ENCODE measurements around the gene ATP2C2.

The ATP2C2 gene

DNA sequence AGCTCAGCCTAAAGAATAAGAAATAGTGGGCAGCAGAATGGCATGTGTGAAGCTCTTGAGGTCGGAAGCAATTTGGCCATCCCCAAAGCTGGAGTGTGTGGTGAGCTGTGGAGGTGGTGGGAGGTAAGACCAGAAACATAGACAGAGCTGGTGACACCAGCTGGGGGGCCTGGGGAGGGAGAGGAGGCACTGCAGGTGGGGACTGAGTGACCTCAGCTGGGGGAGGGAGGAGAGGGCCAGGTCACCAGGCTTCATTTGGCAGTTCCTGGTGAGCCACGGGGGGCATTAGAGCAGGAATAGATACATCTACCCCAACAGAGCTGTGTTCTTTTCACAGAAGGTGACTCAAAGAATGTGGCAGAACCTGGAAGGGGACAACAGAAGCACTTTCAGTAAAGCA lies 41.8 kb upstream of the ATP2C2 start:
- TF ChIP-seq GABPA (IDR thresholded peaks at IDR 0.05; ENCODE audit: low read depth) (no peak), POLR2AphosphoS5 (IDR thresholded peaks at IDR 0.05; ENCODE audit: low read depth) (no peak), SPI1 (IDR thresholded peaks at IDR 0.05; ENCODE audit: borderline replicate concordance, low read depth) (no peak)
- TF ChIP-seq, protein P1, sequence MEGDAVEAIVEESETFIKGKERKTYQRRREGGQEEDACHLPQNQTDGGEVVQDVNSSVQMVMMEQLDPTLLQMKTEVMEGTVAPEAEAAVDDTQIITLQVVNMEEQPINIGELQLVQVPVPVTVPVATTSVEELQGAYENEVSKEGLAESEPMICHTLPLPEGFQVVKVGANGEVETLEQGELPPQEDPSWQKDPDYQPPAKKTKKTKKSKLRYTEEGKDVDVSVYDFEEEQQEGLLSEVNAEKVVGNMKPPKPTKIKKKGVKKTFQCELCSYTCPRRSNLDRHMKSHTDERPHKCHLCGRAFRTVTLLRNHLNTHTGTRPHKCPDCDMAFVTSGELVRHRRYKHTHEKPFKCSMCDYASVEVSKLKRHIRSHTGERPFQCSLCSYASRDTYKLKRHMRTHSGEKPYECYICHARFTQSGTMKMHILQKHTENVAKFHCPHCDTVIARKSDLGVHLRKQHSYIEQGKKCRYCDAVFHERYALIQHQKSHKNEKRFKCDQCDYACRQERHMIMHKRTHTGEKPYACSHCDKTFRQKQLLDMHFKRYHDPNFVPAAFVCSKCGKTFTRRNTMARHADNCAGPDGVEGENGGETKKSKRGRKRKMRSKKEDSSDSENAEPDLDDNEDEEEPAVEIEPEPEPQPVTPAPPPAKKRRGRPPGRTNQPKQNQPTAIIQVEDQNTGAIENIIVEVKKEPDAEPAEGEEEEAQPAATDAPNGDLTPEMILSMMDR (IDR thresholded peaks at IDR 0.05; ENCODE audit: insufficient read depth, low read length): no peak
- TF ChIP-seq, protein P2, sequence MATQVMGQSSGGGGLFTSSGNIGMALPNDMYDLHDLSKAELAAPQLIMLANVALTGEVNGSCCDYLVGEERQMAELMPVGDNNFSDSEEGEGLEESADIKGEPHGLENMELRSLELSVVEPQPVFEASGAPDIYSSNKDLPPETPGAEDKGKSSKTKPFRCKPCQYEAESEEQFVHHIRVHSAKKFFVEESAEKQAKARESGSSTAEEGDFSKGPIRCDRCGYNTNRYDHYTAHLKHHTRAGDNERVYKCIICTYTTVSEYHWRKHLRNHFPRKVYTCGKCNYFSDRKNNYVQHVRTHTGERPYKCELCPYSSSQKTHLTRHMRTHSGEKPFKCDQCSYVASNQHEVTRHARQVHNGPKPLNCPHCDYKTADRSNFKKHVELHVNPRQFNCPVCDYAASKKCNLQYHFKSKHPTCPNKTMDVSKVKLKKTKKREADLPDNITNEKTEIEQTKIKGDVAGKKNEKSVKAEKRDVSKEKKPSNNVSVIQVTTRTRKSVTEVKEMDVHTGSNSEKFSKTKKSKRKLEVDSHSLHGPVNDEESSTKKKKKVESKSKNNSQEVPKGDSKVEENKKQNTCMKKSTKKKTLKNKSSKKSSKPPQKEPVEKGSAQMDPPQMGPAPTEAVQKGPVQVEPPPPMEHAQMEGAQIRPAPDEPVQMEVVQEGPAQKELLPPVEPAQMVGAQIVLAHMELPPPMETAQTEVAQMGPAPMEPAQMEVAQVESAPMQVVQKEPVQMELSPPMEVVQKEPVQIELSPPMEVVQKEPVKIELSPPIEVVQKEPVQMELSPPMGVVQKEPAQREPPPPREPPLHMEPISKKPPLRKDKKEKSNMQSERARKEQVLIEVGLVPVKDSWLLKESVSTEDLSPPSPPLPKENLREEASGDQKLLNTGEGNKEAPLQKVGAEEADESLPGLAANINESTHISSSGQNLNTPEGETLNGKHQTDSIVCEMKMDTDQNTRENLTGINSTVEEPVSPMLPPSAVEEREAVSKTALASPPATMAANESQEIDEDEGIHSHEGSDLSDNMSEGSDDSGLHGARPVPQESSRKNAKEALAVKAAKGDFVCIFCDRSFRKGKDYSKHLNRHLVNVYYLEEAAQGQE (IDR thresholded peaks at IDR 0.05; ENCODE audit: insufficient replicate concordance, low read depth): no peak
- H3K27ac ChIP-seq (replicated peaks): no peak overlapping the region
- no peaks in the 10 kb centered on the region for H3K27me3 ChIP-seq (ENCODE audit: insufficient read depth, poor library complexity, severe bottlenecking)
- H3K4me3 ChIP-seq (replicated peaks; ENCODE audit: insufficient read depth, low read length): no peak overlapping the region
- no peak for DNase-seq (ENCODE audit: low read depth in 1 of 2, low spot score in 1 of 2)

DNA sequence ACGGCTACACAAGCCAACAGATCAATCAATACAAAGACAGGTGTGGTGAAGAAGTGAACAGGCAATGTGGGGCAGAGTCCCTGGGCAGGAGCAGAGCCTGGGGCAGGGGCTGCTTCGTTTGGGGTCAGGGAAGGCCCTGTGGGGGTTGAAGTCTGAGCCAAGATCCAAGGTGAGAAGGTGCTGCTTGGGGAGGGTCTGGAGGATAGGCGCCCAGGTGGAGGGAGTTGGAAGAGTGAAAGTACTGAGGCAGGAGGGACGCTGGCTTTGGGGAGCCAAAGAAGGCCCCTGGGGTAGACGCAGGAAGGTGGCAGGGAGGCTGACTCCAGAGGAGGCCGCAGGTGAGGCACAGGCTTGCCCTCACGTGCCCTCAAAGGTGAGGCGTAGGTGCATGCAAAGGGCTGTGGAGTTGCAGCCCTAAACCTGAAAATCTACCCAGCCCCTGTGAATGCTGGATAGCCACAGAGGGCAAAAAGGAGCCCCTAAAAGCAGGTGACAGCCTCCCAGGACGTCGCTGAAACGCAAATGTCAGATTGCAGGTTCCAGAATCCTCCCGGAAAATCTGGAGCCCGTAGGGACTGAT lies 40.3 kb upstream of the ATP2C2 start:
- Histone ChIP-seq H3K27me3 (ENCODE audit: insufficient read depth, poor library complexity, severe bottlenecking) (no peaks in the 10 kb centered on the region), H3K27ac (replicated peaks) (no peak overlapping the region), H3K4me3 (replicated peaks; ENCODE audit: insufficient read depth, low read length) (no peak overlapping the region)
- no peak for DNase-seq (ENCODE audit: low read depth in 1 of 2, low spot score in 1 of 2)
- TF ChIP-seq, protein P1 (IDR thresholded peaks at IDR 0.05; ENCODE audit: insufficient read depth, low read length): no peak
- TF ChIP-seq, protein P2 (IDR thresholded peaks at IDR 0.05; ENCODE audit: insufficient replicate concordance, low read depth): no peak
- no peak for TF ChIP-seq POLR2AphosphoS5 (IDR thresholded peaks at IDR 0.05; ENCODE audit: low read depth)
- TF ChIP-seq GABPA (IDR thresholded peaks at IDR 0.05; ENCODE audit: low read depth): no peak
- no peak for TF ChIP-seq SPI1 (IDR thresholded peaks at IDR 0.05; ENCODE audit: borderline replicate concordance, low read depth)

DNA sequence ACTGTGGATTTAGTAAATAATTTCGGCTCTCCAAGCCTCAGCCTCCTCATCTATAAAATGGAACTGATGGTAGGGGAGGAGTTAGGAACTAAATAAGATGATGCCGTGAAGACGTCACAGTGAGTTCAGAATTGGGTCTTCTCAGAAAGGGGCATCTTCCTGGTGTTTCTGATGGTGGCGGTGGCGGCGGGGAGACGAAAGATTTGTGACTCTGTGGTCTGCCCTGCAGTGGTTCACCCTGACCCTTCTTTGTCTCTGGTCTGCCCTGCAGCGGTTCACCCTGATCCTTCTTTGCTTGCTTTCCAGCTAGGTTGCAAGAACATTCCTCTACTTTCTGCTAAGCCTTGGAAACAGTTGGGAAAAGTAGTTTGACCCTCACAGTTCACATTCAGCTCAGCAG lies 39.3 kb upstream of the ATP2C2 start:
- TF ChIP-seq SPI1 (IDR thresholded peaks at IDR 0.05; ENCODE audit: borderline replicate concordance, low read depth) (no peak), POLR2AphosphoS5 (IDR thresholded peaks at IDR 0.05; ENCODE audit: low read depth) (no peak), GABPA (IDR thresholded peaks at IDR 0.05; ENCODE audit: low read depth) (no peak)
- TF ChIP-seq, protein P2 (IDR thresholded peaks at IDR 0.05; ENCODE audit: insufficient replicate concordance, low read depth): no peak
- TF ChIP-seq, protein P1 (IDR thresholded peaks at IDR 0.05; ENCODE audit: insufficient read depth, low read length): no peak
- H3K27ac ChIP-seq (replicated peaks): no peak overlapping the region
- no peak overlapping the region for H3K4me3 ChIP-seq (replicated peaks; ENCODE audit: insufficient read depth, low read length)
- DNase-seq (ENCODE audit: low read depth in 1 of 2, low spot score in 1 of 2): no peak
- no peaks in the 10 kb centered on the region for H3K27me3 ChIP-seq (ENCODE audit: insufficient read depth, poor library complexity, severe bottlenecking)

Measured in HL-60 (cell line).